ENCODE data around the gene MLH3.

- peak in 1 of 5 experiments; percentile 19 for TF ChIP-seq CTCF (IDR thresholded peaks at IDR 0.05)
- no peak for TF ChIP-seq POLR2A (IDR thresholded peaks at IDR 0.05)
- no peak for TF ChIP-seq EP300 (IDR thresholded peaks at IDR 0.05)
Observed at GRCh38 chr14:75084513-75084912, 33.2 kb upstream of the MLH3 start.

Measured in tibial nerve (tissue), 4 donors.